Vagina (tissue), 2 donors: Measurements from ENCODE around the gene ASPG. TPM values are rescaled to one million over a fixed set of nuclear protein-coding genes. Genes with fewer than 3 reads are reported as not detected.

Source experiments
- DNase-seq, 2 donors: peaks; one replicate each; pipeline ENCODE4 v3.0.0-alpha.2; 2017; ENCODE audit errors: extremely low spot score in 2 of 2
- H3K27ac ChIP-seq: fragments of 200-600 bp; sonication (generic); one replicate; pipeline ENCODE4 v1.5.1; 2019
- H3K27me3 ChIP-seq: fragments of 200-600 bp; sonication (generic); one replicate; pipeline ENCODE4 v1.5.1; 2019
- H3K36me3 ChIP-seq, 2 donors: fragments of 200-600 bp; sonication (generic); one replicate each; pipeline ENCODE4 v1.5.1; 2017 to 2019
- H3K4me1 ChIP-seq: fragments of 200-600 bp; sonication (generic); one replicate; pipeline ENCODE4 v1.5.1; 2019
- H3K4me3 ChIP-seq, 2 donors: fragments of 200-600 bp; sonication (generic); 1 replicate in 1 of 2; 2 replicates in 1 of 2; pipeline ENCODE4 v1.5.1; 2016 to 2019
- H3K9me3 ChIP-seq: fragments of 200-600 bp; sonication (generic); one replicate; pipeline ENCODE4 v1.5.1; 2019
- POLR2A ChIP-seq, 2 donors: fragments of 450-650 bp; IDR thresholded peaks; one replicate each; pipeline ENCODE4 v1.6.1; 2017; ENCODE audit warnings: antibody characterized with exemption in 2 of 2, mild to moderate bottlenecking in 2 of 2, moderate library complexity in 2 of 2
- POLR2AphosphoS5 ChIP-seq, 2 donors: sonication (generic); formaldehyde crosslinking; IDR thresholded peaks; one replicate each; pipeline ENCODE4 v1.9.0; 2017; ENCODE audit warnings: antibody characterized with exemption in 2 of 2, mild to moderate bottlenecking in 2 of 2, low read depth in 1 of 2; ENCODE audit not compliant: insufficient read depth in 1 of 2
- intact Hi-C: fragments of 100-400 bp; cut with DNase I; formaldehyde crosslinking; loops from one replicate; pipeline ENCODE4 v1.15.1; 2023
- total RNA-seq: library from RNA; depleted of rRNA; stranded (reverse); fragments of >200 nt; gene quantifications from one replicate; pipeline ENCODE4 v1.2.3, GENCODE V29; 2016
- TF ChIP-seq, protein P1 (sequence below), 3 experiments: fragments of 450-650 bp in 2 of 3; fragments of 200-600 bp in 1 of 3; sonication (generic) in 1 of 3; IDR thresholded peaks; one replicate each; pipeline ENCODE4 v1.5.1; 2017 to 2019; ENCODE audit warnings: antibody characterized with exemption in 3 of 3, mild to moderate bottlenecking in 2 of 3, moderate library complexity in 2 of 3

The ASPG gene
- total RNA-seq, 1 donor from 2014 or later = 3.7 TPM

DNA sequence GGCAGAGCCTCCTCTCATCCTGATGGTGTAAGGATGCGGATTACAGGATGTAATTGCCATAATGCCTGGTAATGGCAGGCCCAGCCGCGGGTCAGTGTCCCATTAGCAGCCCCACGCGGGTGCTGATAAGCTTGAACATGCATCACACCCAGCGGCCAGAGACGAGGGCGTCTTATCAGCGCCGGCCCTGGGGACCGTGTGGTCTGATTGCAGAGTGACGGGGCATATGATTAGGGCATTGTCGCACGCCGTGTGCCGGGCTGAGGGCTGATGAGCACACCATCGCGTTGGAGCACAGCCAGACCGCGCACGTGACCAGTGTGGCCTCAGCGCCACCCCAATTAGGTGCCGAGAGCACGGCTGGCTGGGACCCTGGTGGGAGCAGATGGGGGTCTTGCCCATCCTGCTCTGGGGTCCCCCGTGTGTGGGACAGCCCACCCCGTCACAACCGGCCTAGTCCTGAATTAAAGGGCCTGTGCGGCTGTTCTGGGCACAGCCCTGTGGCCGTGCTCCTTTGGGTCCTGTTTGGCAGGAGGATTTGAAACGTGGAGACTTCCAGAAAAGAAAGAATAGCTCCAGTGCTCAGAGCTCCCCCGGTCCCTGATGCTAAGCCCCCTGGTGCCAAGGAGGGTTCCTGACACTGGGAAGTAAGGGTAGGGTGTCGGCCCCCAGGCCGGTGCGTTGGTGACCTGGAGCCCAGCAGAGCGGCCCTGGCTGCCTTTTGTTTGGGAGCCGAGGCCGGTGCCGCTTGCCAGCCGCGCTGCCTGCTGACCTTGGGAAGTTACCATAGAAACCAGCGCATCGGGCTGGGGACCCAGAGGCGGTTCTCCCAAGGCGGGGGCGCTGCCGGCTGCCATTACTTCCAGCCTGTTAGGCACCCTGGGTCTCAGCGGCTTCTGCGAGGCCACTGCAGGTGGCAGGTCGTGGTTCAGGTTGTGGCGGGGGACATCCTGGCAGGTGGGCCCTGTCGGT is 73.6 kb downstream of the ASPG start:
- TF ChIP-seq POLR2AphosphoS5 (IDR thresholded peaks at IDR 0.05; ENCODE audit: insufficient read depth in 1 of 2, low read depth in 1 of 2) (no peak), POLR2A (IDR thresholded peaks at IDR 0.05) (no peak)
- TF ChIP-seq, protein P1, sequence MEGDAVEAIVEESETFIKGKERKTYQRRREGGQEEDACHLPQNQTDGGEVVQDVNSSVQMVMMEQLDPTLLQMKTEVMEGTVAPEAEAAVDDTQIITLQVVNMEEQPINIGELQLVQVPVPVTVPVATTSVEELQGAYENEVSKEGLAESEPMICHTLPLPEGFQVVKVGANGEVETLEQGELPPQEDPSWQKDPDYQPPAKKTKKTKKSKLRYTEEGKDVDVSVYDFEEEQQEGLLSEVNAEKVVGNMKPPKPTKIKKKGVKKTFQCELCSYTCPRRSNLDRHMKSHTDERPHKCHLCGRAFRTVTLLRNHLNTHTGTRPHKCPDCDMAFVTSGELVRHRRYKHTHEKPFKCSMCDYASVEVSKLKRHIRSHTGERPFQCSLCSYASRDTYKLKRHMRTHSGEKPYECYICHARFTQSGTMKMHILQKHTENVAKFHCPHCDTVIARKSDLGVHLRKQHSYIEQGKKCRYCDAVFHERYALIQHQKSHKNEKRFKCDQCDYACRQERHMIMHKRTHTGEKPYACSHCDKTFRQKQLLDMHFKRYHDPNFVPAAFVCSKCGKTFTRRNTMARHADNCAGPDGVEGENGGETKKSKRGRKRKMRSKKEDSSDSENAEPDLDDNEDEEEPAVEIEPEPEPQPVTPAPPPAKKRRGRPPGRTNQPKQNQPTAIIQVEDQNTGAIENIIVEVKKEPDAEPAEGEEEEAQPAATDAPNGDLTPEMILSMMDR (IDR thresholded peaks at IDR 0.05) = no peak
- no peaks in the 10 kb centered on the region for H3K9me3 ChIP-seq
- H3K4me1 ChIP-seq = no peaks in the 10 kb centered on the region
- DNase-seq = no peak
- H3K36me3 ChIP-seq = no peaks in the 10 kb centered on the region
- no peak overlapping the region for H3K4me3 ChIP-seq
- no peaks in the 10 kb centered on the region for H3K27me3 ChIP-seq
- no peak overlapping the region for H3K27ac ChIP-seq
- intact Hi-C loops = no loop called here

DNA sequence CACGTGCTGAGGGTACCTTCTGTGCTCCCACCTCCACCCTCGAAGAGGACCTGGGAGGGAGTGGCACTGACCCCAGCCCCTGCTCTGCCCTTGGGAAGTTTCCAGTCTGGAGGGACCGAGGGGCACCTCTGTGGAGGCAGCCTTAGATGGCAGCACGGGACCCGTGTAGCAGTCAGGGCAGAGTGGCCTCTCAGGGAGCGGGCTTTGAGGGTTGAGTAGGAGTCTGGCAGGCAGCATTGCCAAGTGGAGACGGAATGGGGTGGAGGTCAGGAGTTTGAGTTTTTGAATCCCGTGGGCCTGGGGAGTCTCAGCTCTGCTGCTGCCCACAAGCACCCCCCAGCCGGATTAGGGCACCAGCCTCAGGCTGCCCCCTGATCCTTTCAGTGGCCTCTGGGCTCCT is 74.5 kb downstream of the ASPG start:
- no peaks in the 10 kb centered on the region for H3K9me3 ChIP-seq

DNA sequence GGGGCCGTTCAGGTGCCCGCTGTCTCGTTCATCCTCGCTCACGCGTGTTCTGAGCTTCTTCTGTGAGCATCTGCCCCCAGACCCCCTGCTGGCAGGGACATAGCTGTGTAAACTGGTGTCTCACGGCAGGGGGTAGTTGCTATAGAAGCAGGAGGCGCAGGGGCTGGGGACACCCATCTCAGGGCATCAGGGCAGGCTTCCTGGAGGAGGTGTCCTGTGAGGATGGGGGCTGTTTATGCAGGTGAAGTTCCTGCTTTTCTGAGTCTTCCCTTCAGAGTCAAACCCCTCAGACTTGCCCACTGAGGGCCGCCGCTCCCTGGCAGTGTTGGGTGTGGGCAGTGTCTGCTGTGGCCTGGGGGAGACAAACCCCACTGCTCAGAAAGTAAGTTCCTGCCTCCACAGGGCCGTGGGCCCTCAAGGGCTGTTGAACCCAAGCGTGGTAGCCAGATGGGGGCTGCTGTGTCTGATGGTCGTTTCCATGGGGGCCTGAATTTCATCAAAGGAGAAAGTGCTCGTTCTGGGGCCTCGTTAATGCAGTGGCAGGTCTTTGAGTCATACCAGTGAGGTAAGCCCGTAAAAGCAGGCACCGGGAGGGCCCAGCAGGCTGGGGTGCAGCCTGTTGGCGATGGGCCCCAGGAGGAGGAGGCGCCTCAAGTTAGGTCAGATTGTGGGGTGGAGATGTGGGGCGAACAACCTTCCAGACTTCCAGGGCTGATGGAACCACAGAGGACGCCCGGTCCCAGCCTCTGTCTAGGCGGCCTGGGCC is 76.3 kb downstream of the ASPG start:
- TF ChIP-seq POLR2A (IDR thresholded peaks at IDR 0.05) (no peak), POLR2AphosphoS5 (IDR thresholded peaks at IDR 0.05; ENCODE audit: insufficient read depth in 1 of 2, low read depth in 1 of 2) (no peak)
- no peaks in the 10 kb centered on the region for H3K4me1 ChIP-seq
- intact Hi-C loops = no loop called here
- H3K9me3 ChIP-seq = no peaks in the 10 kb centered on the region
- no peak overlapping the region for H3K4me3 ChIP-seq
- DNase-seq = no peak
- H3K27ac ChIP-seq = no peak overlapping the region
- no peaks in the 10 kb centered on the region for H3K36me3 ChIP-seq
- no peaks in the 10 kb centered on the region for H3K27me3 ChIP-seq

More for the DNA sequence above, 74.5 kb downstream of the ASPG start:
- H3K27me3 ChIP-seq = no peaks in the 10 kb centered on the region
- H3K4me3 ChIP-seq = no peak overlapping the region
- H3K4me1 ChIP-seq = no peaks in the 10 kb centered on the region
- TF ChIP-seq, protein P1 (IDR thresholded peaks at IDR 0.05) = no peak
- TF ChIP-seq POLR2AphosphoS5 (IDR thresholded peaks at IDR 0.05; ENCODE audit: insufficient read depth in 1 of 2, low read depth in 1 of 2) (no peak), POLR2A (IDR thresholded peaks at IDR 0.05) (no peak)
- intact Hi-C loops = no loop called here
- H3K27ac ChIP-seq = no peak overlapping the region
- no peak for DNase-seq
- no peaks in the 10 kb centered on the region for H3K36me3 ChIP-seq

DNA sequence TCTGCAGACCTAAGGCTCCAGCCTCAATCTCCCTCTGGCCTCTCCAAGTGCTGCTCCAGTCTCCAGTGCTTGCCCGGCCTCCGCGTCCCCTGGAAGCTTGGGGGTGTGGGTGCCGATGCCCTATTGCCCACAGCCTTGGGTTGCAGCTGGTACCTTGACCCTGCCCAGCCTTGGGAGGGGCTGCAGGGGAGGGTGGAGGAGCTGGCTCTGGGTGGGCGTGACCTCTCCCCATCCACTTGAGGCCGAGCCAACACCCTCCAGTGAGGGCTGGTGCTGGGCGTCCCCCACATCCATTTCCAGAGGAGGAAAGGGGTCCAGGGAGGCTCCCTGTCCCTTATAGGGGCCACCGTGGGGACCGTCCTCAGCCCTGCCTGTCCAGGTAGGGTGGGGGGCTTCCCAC is 77.0 kb downstream of the ASPG start:
- no peak overlapping the region for H3K27ac ChIP-seq
- H3K4me3 ChIP-seq = no peak overlapping the region
- no peaks in the 10 kb centered on the region for H3K36me3 ChIP-seq
- intact Hi-C loops = no loop called here
- H3K27me3 ChIP-seq = no peaks in the 10 kb centered on the region
- TF ChIP-seq POLR2AphosphoS5 (IDR thresholded peaks at IDR 0.05; ENCODE audit: insufficient read depth in 1 of 2, low read depth in 1 of 2) (no peak), POLR2A (IDR thresholded peaks at IDR 0.05) (no peak)
- TF ChIP-seq, protein P1 (IDR thresholded peaks at IDR 0.05) = no peak
- no peaks in the 10 kb centered on the region for H3K9me3 ChIP-seq
- H3K4me1 ChIP-seq = no peaks in the 10 kb centered on the region
- no peak for DNase-seq

DNA sequence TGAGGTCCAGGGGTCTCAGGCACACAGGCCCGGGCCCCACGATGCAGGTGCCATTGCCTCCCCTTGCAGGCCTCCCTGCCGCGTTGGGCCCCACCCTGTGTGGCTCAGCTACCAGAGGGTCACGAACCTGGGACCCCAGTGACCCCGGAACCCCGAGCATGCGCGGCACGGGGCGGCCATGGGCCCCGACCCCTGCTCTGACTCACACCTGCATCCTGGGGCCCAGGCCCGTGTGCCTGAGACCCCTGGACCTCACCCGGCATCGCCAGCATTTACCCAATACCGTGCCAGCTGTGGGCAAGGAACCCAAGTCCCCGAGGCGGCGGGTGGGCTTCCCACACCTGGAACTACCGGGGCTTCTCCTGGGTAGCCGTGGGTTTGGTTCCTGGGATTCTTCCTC is 78.0 kb downstream of the ASPG start:
- no peak for DNase-seq
- intact Hi-C loops = no loop called here
- Histone ChIP-seq H3K9me3 (no peaks in the 10 kb centered on the region), H3K4me3 (no peak overlapping the region), H3K4me1 (no peaks in the 10 kb centered on the region), H3K27ac (no peak overlapping the region), H3K36me3 (no peaks in the 10 kb centered on the region), H3K27me3 (no peaks in the 10 kb centered on the region)
- TF ChIP-seq POLR2A (IDR thresholded peaks at IDR 0.05) = no peak
- TF ChIP-seq POLR2AphosphoS5 (IDR thresholded peaks at IDR 0.05; ENCODE audit: insufficient read depth in 1 of 2, low read depth in 1 of 2) = no peak
- TF ChIP-seq, protein P1 (IDR thresholded peaks at IDR 0.05) = no peak
